Esophagus squamous epithelium (tissue), 5 donors: ENCODE results near the gene GPX5. TPM values are rescaled to one million over a fixed set of nuclear protein-coding genes. Genes with fewer than 3 reads are reported as not detected.

Source experiments
- DNase-seq: peaks from one replicate; lab custom pipeline; 2025; lab: John Stamatoyannopoulos, UW
- H3K27ac ChIP-seq, 4 donors: fragments of 200-600 bp; sonication (generic); one replicate each; pipeline ENCODE4 v1.5.1; 2016 to 2019; ENCODE audit warnings: mild to moderate bottlenecking in 1 of 4
- H3K27me3 ChIP-seq, 4 donors: fragments of 200-600 bp; sonication (generic); 1 replicate in 3 of 4; 2 replicates in 1 of 4; pipeline versions ENCODE4 v1.5.1 to v1.6.0; 2017 to 2021; ENCODE audit warnings: antibody characterized with exemption in 1 of 4
- H3K36me3 ChIP-seq, 3 donors: fragments of 200-600 bp; sonication (generic); one replicate each; pipeline ENCODE4 v1.5.1; 2016 to 2019
- H3K4me1 ChIP-seq, 3 donors: fragments of 200-600 bp; sonication (generic); one replicate each; pipeline ENCODE4 v1.5.1; 2017 to 2019
- H3K4me3 ChIP-seq, 4 donors: fragments of 200-600 bp; sonication (generic); 1 replicate in 3 of 4; 2 replicates in 1 of 4; pipeline ENCODE4 v1.5.1; 2016 to 2019; ENCODE audit warnings: mild to moderate bottlenecking in 2 of 4, moderate library complexity in 1 of 4
- H3K9me3 ChIP-seq, 3 donors: fragments of 200-600 bp; sonication (generic); one replicate each; pipeline ENCODE4 v1.5.1; 2016 to 2019
- CTCF ChIP-seq, 6 experiments: fragments of 450-650 bp in 4 of 6; fragments of 200-600 bp in 2 of 6; sonication (generic) in 2 of 6; IDR thresholded peaks; one replicate each; pipeline ENCODE4 v1.5.1; 2016 to 2019; ENCODE audit warnings: antibody characterized with exemption in 6 of 6, mild to moderate bottlenecking in 4 of 6, moderate library complexity in 4 of 6
- POLR2A ChIP-seq, 4 donors: fragments of 450-650 bp; IDR thresholded peaks; one replicate each; pipeline ENCODE4 v1.6.1; 2017; ENCODE audit warnings: antibody characterized with exemption in 4 of 4, mild to moderate bottlenecking in 4 of 4, moderate library complexity in 3 of 4
- WGBS, 2 donors: methylation state at CpG; one replicate each; pipeline ENCODE4 v1.1.5; 2018; 5-methylcytosine and 5-hydroxymethylcytosine counted together
- intact Hi-C: fragments of 100-400 bp; cut with DNase I; formaldehyde crosslinking; loops from one replicate; pipeline ENCODE4 v1.15.0; 2022
- total RNA-seq, 4 donors: library from RNA; depleted of rRNA; stranded (reverse); fragments of >200 nt; gene quantifications; one replicate each; pipeline ENCODE4 v1.1.0, GENCODE V29; 2016
- donor health status: DM: yes; HTN: yes; CAD: no.

GPX5 gene
- total RNA-seq, 4 donors from 2014 or later = not detected

GRCh38 chr6:28580475-28580874, 54.8 kb downstream of the GPX5 start:
- no peaks in the 10 kb centered on the region for H3K4me1 ChIP-seq
- no peaks in the 10 kb centered on the region for H3K9me3 ChIP-seq
- TF ChIP-seq POLR2A (IDR thresholded peaks at IDR 0.05) (no peak), CTCF (IDR thresholded peaks at IDR 0.05) (no peak)
- no peak overlapping the region for H3K4me3 ChIP-seq
- DNase-seq = no peak
- H3K27ac ChIP-seq = no peak overlapping the region
- intact Hi-C loops = no loop called here
- H3K36me3 ChIP-seq = no peaks in the 10 kb centered on the region
- H3K27me3 ChIP-seq = peaks cover 0 to 31% (median 0%) of the 10 kb centered on the region in 4 donors

- TF ChIP-seq POLR2A (IDR thresholded peaks at IDR 0.05) (no peak), CTCF (IDR thresholded peaks at IDR 0.05) (no peak)
- no peak overlapping the region for H3K27ac ChIP-seq
- 78 to 81% methylated on average over 2 of the region's 2 CpGs for WGBS, 2 donors
- H3K27me3 ChIP-seq = peaks cover 0 to 60% (median 4%) of the 10 kb centered on the region in 4 donors
- H3K9me3 ChIP-seq = no peaks in the 10 kb centered on the region
- H3K36me3 ChIP-seq = no peaks in the 10 kb centered on the region
- peaks cover 0 to 16% (median 0%) of the 10 kb centered on the region in 3 donors for H3K4me1 ChIP-seq
- intact Hi-C loops = no loop called here
- DNase-seq = no peak
- H3K4me3 ChIP-seq = no peak overlapping the region
Observed at GRCh38 chr6:28583463-28583862, 57.8 kb downstream of the GPX5 start.

Other genes starting within 250 kb of the GPX5 start
- 1 to 10 TPM in 2 of 4 donors, under 1 TPM in 2; 0.61 to 3.1 (median 1.3) TPM for gene PGBD1, start 244.3 kb upstream of the GPX5 start, total RNA-seq
- gene ZSCAN31, start 189.7 kb upstream of the GPX5 start, total RNA-seq = 10 to 100 TPM; 11.6 to 59.9 (median 19.4) TPM
- gene ZKSCAN3, start 175.9 kb upstream of the GPX5 start, total RNA-seq = 1 to 10 TPM; 1.1 to 2.9 (median 2.1) TPM
- 1 to 10 TPM; 1.3 to 4.0 (median 2.2) TPM for gene ZSCAN12, start 126.1 kb upstream of the GPX5 start, total RNA-seq
- gene ZSCAN23, start 82.4 kb upstream of the GPX5 start, total RNA-seq = 1 to 10 TPM in 2 of 4 donors, under 1 TPM in 2; 0.35 to 1.1 (median 0.84) TPM
- not detected for gene GPX6, start 10.1 kb upstream of the GPX5 start, total RNA-seq